ENCODE data around the gene LRRC18. TPM values are rescaled to one million over a fixed set of nuclear protein-coding genes. Genes with fewer than 3 reads are reported as not detected.

LRRC18 gene
- not detected in 5 replicates for total RNA-seq (2022; extraction: Qiagen RNA extraction; ENCODE audit: low read depth)

DNA sequence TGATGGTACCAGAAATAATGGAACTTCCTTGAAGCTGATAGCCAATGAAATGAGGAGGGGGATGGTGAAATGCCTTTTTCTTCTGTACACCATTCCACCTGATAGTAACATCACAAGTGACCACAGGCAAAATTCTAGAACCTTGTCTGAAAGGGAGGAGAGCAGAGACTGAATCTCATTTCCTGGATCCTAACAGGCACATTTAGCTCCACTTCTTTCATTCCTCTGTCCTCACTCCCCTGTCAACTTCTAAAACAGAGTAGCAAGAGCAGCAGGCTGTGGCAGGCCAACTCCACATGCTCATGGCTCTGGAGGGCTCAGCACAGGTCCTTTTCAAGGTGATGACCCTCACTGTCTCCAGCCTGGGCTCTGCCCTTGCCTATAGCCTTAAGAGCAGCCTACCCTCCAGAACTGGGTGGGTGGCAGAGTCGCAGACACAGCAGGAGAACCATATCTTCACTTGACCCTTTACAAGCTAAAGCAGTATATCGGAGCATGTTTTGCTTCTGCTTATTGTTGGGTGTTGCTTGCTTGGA, at the start of gene LRRC18:
Gene LRRC18 (minus strand): TSS at position 51 of the 536 bp plus-strand sequence. CDS start 25,685 bp downstream, outside the sequence.

Other genes with a start within 250 kb of the LRRC18 start
- gene VSTM4, start 175.7 kb upstream of the LRRC18 start, total RNA-seq (2022; extraction: Qiagen RNA extraction; ENCODE audit: low read depth) = 0.21 to 0.59 TPM (median 0.39 TPM) in 5 replicates
- not detected in 5 replicates for gene FAM170B, start 194.2 kb upstream of the LRRC18 start, total RNA-seq (2022; extraction: Qiagen RNA extraction; ENCODE audit: low read depth)
- gene TMEM273, start 248.6 kb upstream of the LRRC18 start, total RNA-seq (2022; extraction: Qiagen RNA extraction; ENCODE audit: low read depth) = not detected in 5 replicates